OCI-LY1 (cell line): ENCODE data around the gene KDM4B.

ENCODE experiments used
- CTCF ChIP-seq: fragments of 200-600 bp; sonication (generic), shearing (Covaris generic); IDR thresholded peaks from 2 replicates; pipeline ENCODE4 v1.5.1; 2017; ENCODE audit warnings: mild to moderate bottlenecking, antibody characterized with exemption, low read length, moderate library complexity, mixed read lengths
- EZH2 ChIP-seq: fragments of 200-600 bp; sonication (generic), shearing (Covaris generic); IDR thresholded peaks from 2 replicates; pipeline ENCODE4 v1.8.0; 2017; ENCODE audit warnings: borderline replicate concordance, mixed run types, mild to moderate bottlenecking, antibody characterized with exemption, low read length, moderate library complexity, mixed read lengths

GRCh38 chr19:4969772-4970531, 1.0 kb downstream of the KDM4B start:
- no peak for TF ChIP-seq CTCF
- TF ChIP-seq EZH2, result no peak
